ENCODE measurements around the gene TRPM3.

The TRPM3 gene

DNA sequence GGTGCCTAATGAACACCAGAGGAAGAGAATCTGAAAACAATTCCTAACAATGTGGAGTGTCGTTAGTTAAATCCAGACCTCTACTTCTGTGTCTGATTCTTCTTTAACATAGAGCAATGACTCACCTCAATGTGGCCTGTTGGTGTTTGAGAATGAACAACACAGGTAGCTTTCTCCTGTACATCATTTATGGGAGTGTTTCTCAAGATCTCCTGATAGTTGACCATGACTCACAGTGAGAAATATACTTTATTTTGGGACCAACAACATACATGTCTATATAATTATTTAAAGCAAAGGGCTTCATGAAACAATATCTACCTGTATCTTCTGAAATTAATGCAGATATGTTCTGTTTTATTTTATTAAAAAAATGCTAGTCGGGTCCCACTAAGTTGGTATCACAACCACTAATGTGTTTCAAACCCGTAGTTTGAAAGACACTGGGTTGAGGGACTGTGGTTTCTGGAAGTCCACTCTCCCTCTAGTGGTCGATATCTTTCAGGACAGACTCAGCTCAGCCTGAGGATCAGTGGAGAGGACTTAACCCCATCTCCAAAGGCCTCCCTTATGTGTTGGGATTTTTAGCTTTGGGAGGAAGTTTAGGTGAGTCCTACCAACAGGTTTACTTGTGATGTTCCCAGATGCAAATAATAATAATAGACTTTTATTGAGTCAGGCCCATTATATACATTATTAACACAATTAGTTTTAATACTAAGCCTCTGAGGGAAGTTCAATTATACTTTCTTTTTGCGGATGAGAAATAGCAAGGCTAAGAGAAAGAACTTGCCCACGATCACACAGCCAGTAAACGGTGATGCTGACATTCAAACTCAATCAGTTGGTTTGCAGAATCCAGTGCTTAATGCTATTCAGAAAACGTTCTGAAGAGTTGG lies 636.9 kb downstream of the TRPM3 start:
- Histone ChIP-seq H3K9me2 (replicated peaks; ENCODE audit: insufficient read depth, low read length) (no peaks in the 10 kb centered on the region), H3K79me2 (ENCODE audit: low read length) (no peaks in the 10 kb centered on the region), H3F3A (ENCODE audit: insufficient read depth, low read length) (no peaks in the 10 kb centered on the region), H3K27me3 (replicated peaks; ENCODE audit: insufficient read depth, low read length) (no peaks in the 10 kb centered on the region), H2AFZ (ENCODE audit: low read length) (no peak overlapping the region), H3K9me3 (replicated peaks; ENCODE audit: insufficient read depth, low read length) (no peaks in the 10 kb centered on the region), H3K4me2 (ENCODE audit: low read depth, low read length) (no peak overlapping the region), H3K27ac (ENCODE audit: low read length) (no peak overlapping the region), H3K36me3 (replicated peaks; ENCODE audit: insufficient read depth, low read length) (no peaks in the 10 kb centered on the region), H3K4me3 (ENCODE audit: low read length) (no peak overlapping the region), H3K4me1 (ENCODE audit: low read length) (no peaks in the 10 kb centered on the region), H4K20me1 (ENCODE audit: insufficient read depth, low read length) (no peaks in the 10 kb centered on the region), H3K9ac (ENCODE audit: low read length) (no peak overlapping the region)
- no peak for TF ChIP-seq EZH2 (optimal IDR thresholded peaks at IDR 0.05; ENCODE audit: low read depth, low read length)
- TF ChIP-seq CTCF (IDR thresholded peaks at IDR 0.05; ENCODE audit: low read length), result peak; percentile 71
- DNase-seq, result peak; percentile 48

DNA sequence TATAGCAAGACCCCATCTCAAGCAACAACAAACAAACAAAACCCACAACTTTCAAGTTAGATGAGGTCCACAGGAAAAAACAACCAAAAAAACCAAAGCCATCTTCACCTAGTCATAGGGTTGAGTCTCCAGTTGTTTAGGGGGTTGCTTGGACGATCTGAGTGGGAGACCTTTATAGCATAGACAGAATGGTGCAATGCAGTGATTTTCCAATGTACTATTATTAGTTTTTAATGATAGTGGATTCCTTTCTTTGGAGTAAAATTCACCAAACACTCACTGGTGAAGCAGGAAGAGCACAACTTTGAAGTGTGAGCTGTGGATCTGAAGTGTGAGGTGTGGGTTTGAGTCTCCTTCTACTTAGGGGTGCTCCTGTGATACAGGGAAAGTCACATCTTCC lies 640.0 kb downstream of the TRPM3 start:
- Histone ChIP-seq H3K4me2 (ENCODE audit: low read depth, low read length) (no peak overlapping the region), H3K27me3 (replicated peaks; ENCODE audit: insufficient read depth, low read length) (no peaks in the 10 kb centered on the region), H3K79me2 (ENCODE audit: low read length) (no peaks in the 10 kb centered on the region), H3K9me3 (replicated peaks; ENCODE audit: insufficient read depth, low read length) (no peaks in the 10 kb centered on the region), H3K9me2 (replicated peaks; ENCODE audit: insufficient read depth, low read length) (no peaks in the 10 kb centered on the region), H3K4me1 (ENCODE audit: low read length) (no peaks in the 10 kb centered on the region), H3K4me3 (ENCODE audit: low read length) (no peak overlapping the region), H3F3A (ENCODE audit: insufficient read depth, low read length) (no peaks in the 10 kb centered on the region), H3K36me3 (replicated peaks; ENCODE audit: insufficient read depth, low read length) (no peaks in the 10 kb centered on the region), H3K27ac (ENCODE audit: low read length) (no peak overlapping the region), H3K9ac (ENCODE audit: low read length) (no peak overlapping the region), H2AFZ (ENCODE audit: low read length) (no peak overlapping the region), H4K20me1 (ENCODE audit: insufficient read depth, low read length) (no peaks in the 10 kb centered on the region)
- DNase-seq, result no peak
- TF ChIP-seq CTCF (IDR thresholded peaks at IDR 0.05; ENCODE audit: low read length) (no peak), EZH2 (optimal IDR thresholded peaks at IDR 0.05; ENCODE audit: low read depth, low read length) (no peak), EZH2phosphoT487 (IDR thresholded peaks at IDR 0.05; ENCODE audit: low read length) (no peak)

DNA sequence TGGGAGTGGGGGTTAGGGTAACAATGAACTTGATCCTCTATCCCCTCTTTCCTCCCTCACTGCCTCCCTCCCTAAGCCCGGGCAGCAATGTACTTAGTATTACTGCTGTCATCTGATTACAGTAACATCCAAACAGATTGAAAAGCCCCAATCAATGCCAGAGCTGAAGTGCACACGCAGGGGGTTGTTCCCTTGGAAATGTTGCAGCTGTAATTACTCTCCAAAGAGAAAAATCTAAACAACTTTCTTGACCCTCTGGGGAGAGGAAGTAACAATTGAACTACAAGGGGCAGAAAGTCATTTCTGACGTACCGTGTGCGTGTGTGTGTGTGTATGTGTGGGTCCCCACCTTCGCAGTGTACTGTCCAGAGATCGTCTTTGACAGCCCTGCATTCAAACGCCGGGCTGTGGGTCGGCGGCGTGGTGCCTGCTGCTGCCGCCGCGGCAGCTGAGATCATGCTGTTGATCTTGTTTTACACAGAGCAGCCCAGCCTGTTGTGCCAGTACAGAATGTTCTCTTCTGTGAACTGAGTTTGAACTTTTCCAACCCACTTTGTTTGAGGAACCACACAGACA lies 640.9 kb downstream of the TRPM3 start:
- H3K27ac ChIP-seq (ENCODE audit: low read length), result no peak overlapping the region
- H3K9me2 ChIP-seq (replicated peaks; ENCODE audit: insufficient read depth, low read length), result no peaks in the 10 kb centered on the region

More for the DNA sequence above, 640.9 kb downstream of the TRPM3 start:
- no peak for DNase-seq
- Histone ChIP-seq H3K79me2 (ENCODE audit: low read length) (no peaks in the 10 kb centered on the region), H4K20me1 (ENCODE audit: insufficient read depth, low read length) (no peaks in the 10 kb centered on the region), H3F3A (ENCODE audit: insufficient read depth, low read length) (no peaks in the 10 kb centered on the region), H3K4me2 (ENCODE audit: low read depth, low read length) (no peak overlapping the region), H2AFZ (ENCODE audit: low read length) (no peak overlapping the region), H3K9me3 (replicated peaks; ENCODE audit: insufficient read depth, low read length) (no peaks in the 10 kb centered on the region), H3K9ac (ENCODE audit: low read length) (no peak overlapping the region), H3K27me3 (replicated peaks; ENCODE audit: insufficient read depth, low read length) (no peaks in the 10 kb centered on the region), H3K4me1 (ENCODE audit: low read length) (no peaks in the 10 kb centered on the region), H3K36me3 (replicated peaks; ENCODE audit: insufficient read depth, low read length) (no peaks in the 10 kb centered on the region), H3K4me3 (ENCODE audit: low read length) (no peak overlapping the region)
- TF ChIP-seq EZH2phosphoT487 (IDR thresholded peaks at IDR 0.05; ENCODE audit: low read length), result no peak
- TF ChIP-seq EZH2 (optimal IDR thresholded peaks at IDR 0.05; ENCODE audit: low read depth, low read length), result no peak
- no peak for TF ChIP-seq CTCF (IDR thresholded peaks at IDR 0.05; ENCODE audit: low read length)
